K562 (cell line): ENCODE measurements around the gene CCDC85C. TPM values are rescaled to one million over a fixed set of nuclear protein-coding genes. Genes with fewer than 3 reads are reported as not detected.

Experiments used
- ATAC-seq: fragments of 200-7000 bp; cut with Tn5 transposase; 3 replicates; pipeline ENCODE4 v1.9.1; 2020; ENCODE audit warnings: moderate library complexity
- BruUV-seq: library from RNA; stranded (reverse); fragments of 400-500 nt; replicated peaks from 2 replicates; lab custom pipeline; 2021; lab: Mats Ljungman, UMichigan
- CTCF ChIA-PET: fragments of 300-600 bp; formaldehyde crosslinking; extraction: SDS; loops from one replicate; lab custom pipeline; 2021; ENCODE audit warnings: low intra/inter-chr PET ratio; lab: Yijun Ruan, JAX
- POLR2A ChIA-PET: fragments of 300-600, 350-650 bp; sonication (Branson Sonifier 250); formaldehyde crosslinking; extraction: SDS; loops from one replicate; lab custom pipeline; 2021; ENCODE audit warnings: antibody characterized with exemption, inconsistent platforms; lab: Yijun Ruan, JAX
- DNase-seq, 4 experiments: peaks; one replicate each; pipeline versions ENCODE4 v3.0.0 to v3.0.0-alpha.2; 2011 to 2018; ENCODE audit warnings: low spot score in 3 of 4, mixed read lengths in 3 of 4; ENCODE audit errors: extremely low read depth in 1 of 4
- FAIRE-seq: peaks from 2 replicates; lab custom pipeline; 2011; peaks lifted over from hg19 to GRCh38; lab: Jason Lieb, UNC
- H2AFZ ChIP-seq: 2 replicates; pipeline ENCODE4 v1.6.0; 2011; ENCODE audit warnings: low read depth, low read length, control low read depth, inconsistent platforms
- H3K27ac ChIP-seq: fragments of 200-600 bp; 3 replicates; pipeline ENCODE4 v1.8.0; 2011; ENCODE audit warnings: low read depth, mild to moderate bottlenecking, control low read depth, inconsistent platforms, low read length, moderate library complexity, mixed read lengths; ENCODE audit errors: extremely low read depth
- H3K27me3 ChIP-seq, 2 experiments: fragments of 300-600 bp in 1 of 2; 2 replicates in 1 of 2; 3 replicates in 1 of 2; pipeline versions ENCODE4 v1.6.0 to v1.8.0; 2011; ENCODE audit warnings: inconsistent platforms in 2 of 2, low read length in 2 of 2, mild to moderate bottlenecking in 1 of 2, mixed read lengths in 1 of 2, moderate library complexity in 1 of 2; ENCODE audit not compliant: control insufficient read depth in 2 of 2, insufficient read depth in 2 of 2
- H3K36me3 ChIP-seq: fragments of 300-600 bp; 3 replicates; pipeline ENCODE4 v1.8.0; 2011; ENCODE audit warnings: mild to moderate bottlenecking, low read length, inconsistent platforms; ENCODE audit not compliant: control insufficient read depth, insufficient read depth
- H3K4me1 ChIP-seq, 2 experiments: fragments of 200-600 bp in 1 of 2; replicated peaks in 1 of 2; 2 replicates in 1 of 2; 3 replicates in 1 of 2; pipeline versions ENCODE4 v1.5.1 to v1.8.0; 2011; ENCODE audit warnings: inconsistent platforms in 2 of 2, low read length in 2 of 2, mild to moderate bottlenecking in 1 of 2, mixed read lengths in 1 of 2, moderate library complexity in 1 of 2; ENCODE audit not compliant: control insufficient read depth in 2 of 2, insufficient read depth in 2 of 2
- H3K4me2 ChIP-seq: 2 replicates; pipeline ENCODE4 v1.6.1; 2011; ENCODE audit warnings: low read length, control low read depth, inconsistent platforms, mixed read lengths; ENCODE audit not compliant: insufficient read depth
- H3K4me3 ChIP-seq: fragments of 200-600 bp; sonication (generic), shearing (Covaris generic); 2 replicates; pipeline ENCODE4 v1.5.1; 2016; ENCODE audit warnings: control low read depth, inconsistent platforms
- H3K79me2 ChIP-seq: fragments of 200-600 bp; 3 replicates; pipeline ENCODE4 v1.8.0; 2011; ENCODE audit warnings: low read length, inconsistent platforms; ENCODE audit not compliant: control insufficient read depth, insufficient read depth
- H3K9ac ChIP-seq, 2 experiments: 2 replicates each; pipeline versions ENCODE4 v1.6.0 to v1.6.1; 2011; ENCODE audit warnings: low read depth in 2 of 2, low read length in 2 of 2, control low read depth in 1 of 2, inconsistent platforms in 1 of 2, mild to moderate bottlenecking in 1 of 2, mixed read lengths in 1 of 2; ENCODE audit not compliant: insufficient read depth in 1 of 2
- H3K9me1 ChIP-seq: one replicate; pipeline ENCODE4 v1.6.0; 2011; ENCODE audit warnings: inconsistent platforms, mild to moderate bottlenecking, low read length, moderate library complexity; ENCODE audit not compliant: control insufficient read depth, insufficient read depth
- H3K9me3 ChIP-seq: replicated peaks from 2 replicates; pipeline ENCODE4 v1.5.1; 2011; ENCODE audit warnings: low read depth, low read length, inconsistent platforms; ENCODE audit not compliant: control insufficient read depth, insufficient read depth
- H4K20me1 ChIP-seq: replicated peaks from 2 replicates; pipeline ENCODE4 v1.6.1; 2011; ENCODE audit warnings: low read length, inconsistent platforms, mixed read lengths; ENCODE audit not compliant: control insufficient read depth, insufficient read depth
- DEAF1 ChIP-seq: fragments of 450-650 bp; formaldehyde crosslinking; IDR thresholded peaks from 2 replicates; pipeline ENCODE4 v1.4.0; 2020; ENCODE audit warnings: mild to moderate bottlenecking, moderate library complexity
- YY1 ChIP-seq, 3 experiments: IDR thresholded peaks; 2 replicates each; pipeline ENCODE4 v1.6.1; 2011; ENCODE audit warnings: low read length in 2 of 3, mild to moderate bottlenecking in 2 of 3, moderate library complexity in 2 of 3, borderline replicate concordance in 1 of 3, control low read depth in 1 of 3, low read depth in 1 of 3; ENCODE audit not compliant: insufficient read depth in 3 of 3, insufficient replicate concordance in 2 of 3, control insufficient read depth in 1 of 3, insufficient read length in 1 of 3; ENCODE audit errors: extremely low read depth in 1 of 3
- ZNF316 ChIP-seq: fragments of 450-650 bp; IDR thresholded peaks from 2 replicates; pipeline ENCODE4 v1.6.1; 2016
- WGBS: fragments of 100-300 bp; shearing (Covaris generic); methylation state at CpG from one replicate; pipeline ENCODE4 v1.1.6; 2016; ENCODE audit warnings: low coverage, mixed read lengths; ENCODE audit not compliant: insufficient coverage; ENCODE audit errors: missing lambda C conversion rate; 5-methylcytosine and 5-hydroxymethylcytosine counted together
- in situ Hi-C: fragments of 300-500 bp; cut with MboI; formaldehyde crosslinking; loops from 4 replicates; pipeline ENCODE4 v1.15.0; 2018; ENCODE audit warnings: inconsistent platforms, mixed read lengths
- intact Hi-C: fragments of 100-400 bp; cut with micrococcal nuclease; formaldehyde crosslinking; loops from 2 replicates; pipeline ENCODE4 v1.14.2; 2022
- polyA plus RNA-seq, 8 experiments: library from polyadenylated mRNA; depleted of rRNA in 4 of 8; stranded (reverse) in 5 of 8; unstranded in 3 of 8; fragments of >200 nt; fragmentation: Nextera tagmentation in 2 of 8; fragmentation: Illumina TruSeq in 1 of 8; extraction: Ambion mirVana in 2 of 8; extraction: Trizol in 1 of 8; gene quantifications; 2 replicates each; pipeline versions ENCODE4 v1.2.1 to v1.2.3, GENCODE V29; 2011 to 2014; ENCODE audit warnings: inconsistent platforms in 1 of 8, missing spikeins in 1 of 8
- total RNA-seq, 7 experiments: library from RNA; depleted of rRNA in 6 of 7; stranded (reverse); fragments of >200 nt in 6 of 7; fragmentation: Illumina TruSeq in 2 of 7; extraction: Trizol in 2 of 7; gene quantifications; 2 replicates each; pipeline versions ENCODE4 v1.2.1 to v1.2.3, GENCODE V29; 2011 to 2021; ENCODE audit warnings: low replicate concordance in 1 of 7

The CCDC85C gene
- total and polyA plus RNA-seq, 9 of the 15 experiments (the other 6 are each of a cell fraction or from before 2014, with no cell fraction given): 0.18 to 22.0 (median 6.3) TPM

DNA sequence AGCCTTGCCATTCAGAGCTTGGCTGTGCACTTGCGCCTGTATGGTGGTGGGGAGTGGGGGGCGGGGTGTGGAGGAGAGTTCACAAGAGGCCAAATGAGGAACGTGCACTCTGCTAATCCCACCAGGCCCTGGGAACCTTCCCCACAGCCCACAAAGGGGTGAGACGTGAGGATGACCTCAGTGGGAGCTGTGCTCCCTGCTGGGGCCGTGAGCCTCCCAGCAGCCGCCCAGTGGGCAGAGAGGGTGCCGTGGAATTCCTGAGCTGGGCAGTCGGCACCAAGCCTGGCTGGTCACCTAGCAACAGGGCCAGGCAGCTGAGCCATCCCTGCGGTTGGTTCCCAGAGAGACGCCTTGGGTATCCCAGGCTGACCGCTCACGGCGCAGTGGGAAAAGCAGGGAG, 69.1 kb downstream of the CCDC85C start:
- peaks cover 3% of the 10 kb centered on the region; the same call in 1 of the 2 replicates for H4K20me1 ChIP-seq
- no peaks in the 10 kb centered on the region for H3K27me3 ChIP-seq
- no TSS peak for BruUV-seq
- DNase-seq (no peak), ATAC-seq (no peak), FAIRE-seq (no peak)
- H3K4me3 ChIP-seq: no peak overlapping the region
- TF ChIP-seq DEAF1 (CRISPR knock-in tag): no peak
- TF ChIP-seq ZNF316: no peak
- no peak for TF ChIP-seq YY1 (IDR thresholded peaks at IDR 0.05; ENCODE audit: borderline replicate concordance in 1 of 3, control insufficient read depth in 1 of 3, extremely low read depth in 1 of 3, insufficient read depth in 3 of 3, insufficient read length in 1 of 3, insufficient replicate concordance in 2 of 3, low read depth in 1 of 3, low read length in 2 of 3)
- POLR2A ChIA-PET: interaction anchor here (0.9 kb wide), 1 partner anchor 8 kb away, joined by 3 read pairs; no protein-coding TSS in a partner anchor
- intact Hi-C loops (no loop called here), in situ Hi-C loops (no loop called here)
- peaks cover 3% of the 10 kb centered on the region for H3K9me1 ChIP-seq
- H2AFZ ChIP-seq: no peak overlapping the region
- no peaks in the 10 kb centered on the region for H3K9me3 ChIP-seq
- no peak overlapping the region for H3K9ac ChIP-seq
- no peaks in the 10 kb centered on the region for H3K36me3 ChIP-seq
- WGBS: 77% methylated on average over 7 of the region's 13 CpGs
- peaks cover 0 to 24% of the 10 kb centered on the region in 2 experiments; a peak in 2 of 5 replicates for H3K4me1 ChIP-seq
- no peaks in the 10 kb centered on the region for H3K79me2 ChIP-seq
- H3K4me2 ChIP-seq: no peak overlapping the region
- CTCF ChIA-PET: no interaction called here
- no peak overlapping the region for H3K27ac ChIP-seq
